GM12892 (cell line): ENCODE results near the gene TMEFF1.

ENCODE experiments used
- POLR2A ChIP-seq: IDR thresholded peaks from 2 replicates; pipeline ENCODE4 v1.6.1; 2011; ENCODE audit warnings: low read depth, low read length, control low read depth
- POLR2AphosphoS5 ChIP-seq: IDR thresholded peaks from 2 replicates; pipeline ENCODE4 v1.6.1; 2011; ENCODE audit warnings: low read depth, low read length, control low read depth
- TAF1 ChIP-seq: IDR thresholded peaks from 2 replicates; pipeline ENCODE4 v1.6.1; 2011; ENCODE audit warnings: low read depth, mild to moderate bottlenecking, control low read depth, low read length, borderline replicate concordance

DNA sequence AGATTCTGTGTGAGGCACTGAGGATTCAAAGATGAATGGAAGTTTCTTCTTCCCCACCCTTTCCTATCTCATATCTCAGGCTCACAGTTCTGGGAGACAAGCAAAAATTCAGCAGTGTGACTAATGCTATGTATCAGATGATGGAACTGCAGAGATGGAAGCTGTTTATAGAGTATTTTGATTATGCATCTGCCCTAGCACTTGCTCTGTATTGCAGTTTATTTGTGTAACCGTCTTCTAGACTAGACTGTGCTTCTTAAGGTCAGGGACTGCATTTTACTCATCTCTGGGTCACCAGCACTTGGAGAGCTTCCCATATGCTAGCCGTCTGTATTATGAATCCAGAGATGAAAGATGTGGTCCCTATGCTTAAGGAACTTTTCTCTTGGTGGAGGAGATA is 117.5 kb downstream of the TMEFF1 start:
- TF ChIP-seq POLR2AphosphoS5 (no peak), POLR2A (no peak), TAF1 (no peak)
